Breast epithelium (tissue), 4 donors: ENCODE results near the gene EPHA2. TPM values are rescaled to one million over a fixed set of nuclear protein-coding genes. Genes with fewer than 3 reads are reported as not detected.

Source experiments
- DNase-seq, 2 donors: peaks; one replicate each; pipeline ENCODE4 v3.0.0-alpha.2; 2019; ENCODE audit warnings: low spot score in 2 of 2
- H3K27ac ChIP-seq, 2 donors: fragments of 200-600 bp; sonication (generic) in 1 of 2; one replicate each; pipeline ENCODE4 v1.5.1; 2016 to 2019; ENCODE audit warnings: mild to moderate bottlenecking in 1 of 2
- H3K27me3 ChIP-seq, 2 donors: fragments of 200-600 bp; sonication (generic) in 1 of 2; one replicate each; pipeline versions ENCODE4 v1.5.1 to v1.6.0; 2017 to 2019; ENCODE audit warnings: control low read depth in 1 of 2, mild to moderate bottlenecking in 1 of 2
- H3K36me3 ChIP-seq: fragments of 200-600 bp; one replicate; pipeline ENCODE4 v1.5.1; 2019
- H3K4me1 ChIP-seq, 2 donors: fragments of 200-600 bp; sonication (generic); one replicate each; pipeline ENCODE4 v1.5.1; 2016 to 2019; ENCODE audit warnings: control low read depth in 1 of 2
- H3K4me3 ChIP-seq, 3 donors: fragments of 200-600 bp; sonication (generic); 1 replicate in 2 of 3; 2 replicates in 1 of 3; pipeline ENCODE4 v1.5.1; 2016 to 2019; ENCODE audit warnings: mild to moderate bottlenecking in 3 of 3, moderate library complexity in 2 of 3
- H3K9me3 ChIP-seq, 2 donors: fragments of 200-600 bp; sonication (generic) in 1 of 2; one replicate each; pipeline ENCODE4 v1.5.1; 2016 to 2019; ENCODE audit warnings: control low read depth in 1 of 2
- POLR2A ChIP-seq: fragments of 450-650 bp; IDR thresholded peaks from one replicate; pipeline ENCODE4 v1.6.1; 2016; ENCODE audit warnings: antibody characterized with exemption, mild to moderate bottlenecking, moderate library complexity
- POLR2AphosphoS5 ChIP-seq, 3 donors: sonication (generic); formaldehyde crosslinking; IDR thresholded peaks; one replicate each; pipeline ENCODE4 v1.6.1; 2017; ENCODE audit warnings: antibody characterized with exemption in 3 of 3
- intact Hi-C: fragments of 100-400 bp; cut with DNase I; formaldehyde crosslinking; loops from one replicate; pipeline ENCODE4 v1.15.1; 2023; ENCODE audit warnings: low total_unique reads
- total RNA-seq, 3 donors: library from RNA; depleted of rRNA; stranded (reverse); fragments of >200 nt; gene quantifications; one replicate each; pipeline ENCODE4 v1.1.0, GENCODE V29; 2016
- TF ChIP-seq, protein P1 (sequence below), 3 donors: fragments of 450-650 bp; IDR thresholded peaks; one replicate each; pipeline ENCODE4 v1.5.1; 2016 to 2017; ENCODE audit warnings: antibody characterized with exemption in 3 of 3, mild to moderate bottlenecking in 3 of 3, moderate library complexity in 3 of 3

EPHA2 gene
- total RNA-seq, 3 donors from 2014 or later: 5.8 to 18.4 (median 16.7) TPM

DNA sequence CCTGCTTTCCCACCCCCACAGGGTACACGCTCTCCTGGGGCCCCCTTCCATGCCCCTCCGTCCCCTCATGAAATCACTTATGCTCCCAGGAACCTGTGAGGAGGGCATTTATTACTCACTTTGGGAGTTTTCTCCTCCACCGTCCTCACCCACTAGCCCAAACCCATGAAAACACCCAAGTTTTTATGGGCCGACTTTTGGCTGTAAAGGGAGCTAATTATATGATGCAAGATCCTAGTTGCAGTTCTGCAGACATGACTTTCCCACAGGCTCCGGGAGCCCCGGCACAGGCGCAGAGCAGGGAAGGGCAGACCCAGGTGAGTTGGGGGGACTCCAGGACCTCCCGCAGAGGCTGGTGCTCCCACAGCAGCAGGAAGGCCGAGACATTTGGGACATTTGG, 29.7 kb downstream of the EPHA2 start:
- DNase-seq: no peak
- H3K27ac ChIP-seq: peak overlapping the region in 1 of 2 donors; percentile 82
- no peak for TF ChIP-seq POLR2AphosphoS5 (IDR thresholded peaks at IDR 0.05)
- no peak for TF ChIP-seq POLR2A
- TF ChIP-seq, protein P1, sequence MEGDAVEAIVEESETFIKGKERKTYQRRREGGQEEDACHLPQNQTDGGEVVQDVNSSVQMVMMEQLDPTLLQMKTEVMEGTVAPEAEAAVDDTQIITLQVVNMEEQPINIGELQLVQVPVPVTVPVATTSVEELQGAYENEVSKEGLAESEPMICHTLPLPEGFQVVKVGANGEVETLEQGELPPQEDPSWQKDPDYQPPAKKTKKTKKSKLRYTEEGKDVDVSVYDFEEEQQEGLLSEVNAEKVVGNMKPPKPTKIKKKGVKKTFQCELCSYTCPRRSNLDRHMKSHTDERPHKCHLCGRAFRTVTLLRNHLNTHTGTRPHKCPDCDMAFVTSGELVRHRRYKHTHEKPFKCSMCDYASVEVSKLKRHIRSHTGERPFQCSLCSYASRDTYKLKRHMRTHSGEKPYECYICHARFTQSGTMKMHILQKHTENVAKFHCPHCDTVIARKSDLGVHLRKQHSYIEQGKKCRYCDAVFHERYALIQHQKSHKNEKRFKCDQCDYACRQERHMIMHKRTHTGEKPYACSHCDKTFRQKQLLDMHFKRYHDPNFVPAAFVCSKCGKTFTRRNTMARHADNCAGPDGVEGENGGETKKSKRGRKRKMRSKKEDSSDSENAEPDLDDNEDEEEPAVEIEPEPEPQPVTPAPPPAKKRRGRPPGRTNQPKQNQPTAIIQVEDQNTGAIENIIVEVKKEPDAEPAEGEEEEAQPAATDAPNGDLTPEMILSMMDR (IDR thresholded peaks at IDR 0.05): no peak
- no peaks in the 10 kb centered on the region for H3K27me3 ChIP-seq
- no peak overlapping the region for H3K4me3 ChIP-seq
- H3K4me1 ChIP-seq: no peaks in the 10 kb centered on the region
- H3K9me3 ChIP-seq: no peaks in the 10 kb centered on the region
- no peaks in the 10 kb centered on the region for H3K36me3 ChIP-seq
- intact Hi-C loops: no loop called here

DNA sequence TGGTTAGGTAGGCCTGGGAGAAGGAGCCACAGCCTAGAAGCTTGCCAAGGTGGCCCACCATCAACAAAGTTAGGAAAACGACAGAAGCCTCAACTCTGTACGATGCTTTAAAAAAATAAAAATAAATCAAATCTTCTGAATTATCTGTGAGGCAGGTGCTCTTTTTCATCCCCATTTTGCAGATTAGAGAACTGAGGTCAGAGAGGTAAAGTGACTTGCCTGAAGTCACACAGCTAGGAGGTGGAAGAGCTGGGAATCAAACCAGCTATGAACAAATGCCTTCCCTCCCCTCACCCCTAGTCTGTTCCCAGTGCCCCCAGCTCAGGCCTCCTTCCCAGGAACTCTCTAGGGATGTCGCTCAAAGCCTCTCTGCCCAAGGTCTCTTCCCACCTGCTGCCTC, 30.4 kb downstream of the EPHA2 start:
- H3K4me1 ChIP-seq: no peaks in the 10 kb centered on the region
- no peak for DNase-seq
- peak overlapping the region in 1 of 2 donors; percentile 82 for H3K27ac ChIP-seq
- intact Hi-C loops: no loop called here
- H3K36me3 ChIP-seq: no peaks in the 10 kb centered on the region
- no peaks in the 10 kb centered on the region for H3K27me3 ChIP-seq
- no peak overlapping the region for H3K4me3 ChIP-seq
- no peak for TF ChIP-seq POLR2AphosphoS5 (IDR thresholded peaks at IDR 0.05)
- TF ChIP-seq POLR2A: no peak
- TF ChIP-seq, protein P1 (IDR thresholded peaks at IDR 0.05): no peak
- no peaks in the 10 kb centered on the region for H3K9me3 ChIP-seq

DNA sequence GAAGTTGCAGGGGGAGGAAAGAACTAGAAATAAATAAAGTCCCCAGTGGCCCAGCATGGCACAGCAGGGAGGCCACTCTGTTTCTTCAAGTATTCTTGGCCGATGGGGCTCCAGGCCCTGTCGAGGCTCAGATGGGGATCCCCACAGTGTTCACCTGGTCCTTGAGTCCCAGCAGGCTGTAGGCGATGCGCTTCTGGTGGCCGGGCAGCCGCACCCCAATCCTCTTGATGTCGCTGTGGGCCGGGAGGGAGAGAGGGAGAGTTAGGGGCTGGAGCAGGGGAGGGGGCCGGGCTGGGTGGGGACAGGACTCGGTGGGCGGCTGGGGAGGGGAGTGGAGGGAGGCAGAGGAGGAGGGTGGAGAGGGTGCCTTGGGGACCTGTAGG, 30.8 kb downstream of the EPHA2 start:
- Histone ChIP-seq H3K9me3 (no peaks in the 10 kb centered on the region), H3K4me3 (no peak overlapping the region), H3K27ac (peak overlapping the region in 1 of 2 donors; percentile 48), H3K36me3 (no peaks in the 10 kb centered on the region), H3K4me1 (no peaks in the 10 kb centered on the region), H3K27me3 (no peaks in the 10 kb centered on the region)
- intact Hi-C loops: no loop called here
- no peak for DNase-seq
- TF ChIP-seq POLR2A: no peak
- no peak for TF ChIP-seq POLR2AphosphoS5 (IDR thresholded peaks at IDR 0.05)

DNA sequence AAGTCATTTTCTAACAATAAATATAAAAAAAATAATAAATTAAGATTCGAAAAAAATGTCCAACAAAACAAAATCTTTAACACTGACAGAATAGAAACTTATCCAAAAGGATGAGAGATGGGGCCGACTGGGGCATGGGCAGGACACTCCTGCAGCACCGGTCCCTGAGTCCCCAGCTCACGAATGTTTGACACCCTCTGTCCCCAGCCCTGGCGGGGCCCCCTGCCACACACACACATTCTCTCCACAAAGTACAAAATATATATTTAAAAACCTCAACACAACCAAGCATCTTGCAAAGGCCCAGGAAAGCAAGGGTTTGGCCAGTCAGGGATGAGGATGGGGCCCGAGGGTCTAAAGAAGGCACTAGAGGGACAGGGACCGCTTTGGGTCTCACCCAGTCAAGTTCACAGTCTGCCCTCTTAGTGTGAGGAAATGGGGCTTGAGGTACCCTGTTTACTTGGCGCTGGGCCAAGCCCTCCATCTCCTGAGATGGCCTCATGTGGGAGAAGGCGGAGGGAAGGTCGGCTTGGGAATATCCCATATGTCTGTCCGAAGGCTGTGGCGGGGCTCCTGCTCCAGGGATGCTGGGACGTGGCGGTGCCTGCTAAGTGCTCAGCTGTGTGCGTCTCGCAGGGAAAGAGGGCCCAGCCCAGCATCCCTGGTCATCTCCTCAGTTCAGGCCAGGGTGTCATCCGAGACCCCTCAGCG, 31.3 kb downstream of the EPHA2 start:
- DNase-seq: no peak
- intact Hi-C loops: no loop called here
- no peaks in the 10 kb centered on the region for H3K27me3 ChIP-seq
- no peaks in the 10 kb centered on the region for H3K36me3 ChIP-seq
- H3K27ac ChIP-seq: peak overlapping the region in 1 of 2 donors; percentile 48
- no peaks in the 10 kb centered on the region for H3K9me3 ChIP-seq
- no peaks in the 10 kb centered on the region for H3K4me1 ChIP-seq
- H3K4me3 ChIP-seq: no peak overlapping the region
- TF ChIP-seq POLR2AphosphoS5 (IDR thresholded peaks at IDR 0.05) (no peak), POLR2A (no peak)
- TF ChIP-seq, protein P1 (IDR thresholded peaks at IDR 0.05): no peak

DNA sequence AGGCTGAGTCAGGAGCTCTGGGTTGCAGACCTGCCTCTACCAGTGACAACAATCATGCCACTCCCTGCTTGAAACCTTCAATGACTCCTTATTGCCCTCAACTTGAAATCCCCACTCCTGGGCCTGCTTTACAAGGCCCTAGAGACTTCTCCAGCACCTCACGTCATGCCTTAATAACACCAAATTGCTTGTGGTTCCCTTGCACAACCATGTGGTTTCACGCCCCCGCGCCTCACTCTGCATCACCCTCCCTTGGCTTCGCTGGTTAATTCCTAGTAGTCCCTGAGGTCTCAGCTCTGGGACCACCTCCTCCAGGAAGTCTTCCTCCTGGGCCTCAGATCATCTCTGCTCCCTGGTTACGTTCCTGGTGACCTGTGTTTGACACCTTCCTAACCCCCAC, 33.0 kb downstream of the EPHA2 start:
- Histone ChIP-seq H3K27ac (peak overlapping the region; percentile 58 to 69), H3K4me1 (no peaks in the 10 kb centered on the region), H3K27me3 (no peaks in the 10 kb centered on the region), H3K4me3 (no peak overlapping the region), H3K9me3 (no peaks in the 10 kb centered on the region), H3K36me3 (no peaks in the 10 kb centered on the region)
- peak in 2 of 3 donors; percentile 51 to 60 for TF ChIP-seq POLR2AphosphoS5 (IDR thresholded peaks at IDR 0.05)
- TF ChIP-seq, protein P1 (IDR thresholded peaks at IDR 0.05): no peak
- intact Hi-C loops: no loop called here
- peak in 1 of 2 donors; percentile 69 for DNase-seq
